Naive thymus-derived CD4-positive, alpha-beta T cell (primary cell): ENCODE measurements around the gene CDC20B. TPM values are rescaled to one million over a fixed set of nuclear protein-coding genes. Genes with fewer than 3 reads are reported as not detected.
"Not testable (repeated sequence)": the region's sequence is repeated elsewhere in the genome, so short reads cannot be mapped to it uniquely, and the experiment has no call there.

Experiments used
- ATAC-seq: fragments of 150-1000 bp; cut with Tn5 transposase; 2 replicates; pipeline ENCODE4 v1.10.0; 2021; ENCODE audit warnings: mild to moderate bottlenecking, moderate library complexity
- CTCF ChIA-PET: fragments of 350-600 bp; sonication (Branson Sonifier 250); formaldehyde crosslinking; loops from one replicate; lab custom pipeline; 2021; ENCODE audit warnings: antibody characterized with exemption; lab: Charles Lee
- POLR2A ChIA-PET: fragments of 350-600 bp; sonication (Branson Sonifier 250); formaldehyde crosslinking; loops from one replicate; lab custom pipeline; 2021; ENCODE audit warnings: antibody characterized with exemption, inconsistent platforms; lab: Charles Lee
- DNase-seq, 9 donors: peaks; one replicate each; pipeline versions ENCODE4 v3.0.0 to v3.0.0-alpha.2; 2020 to 2022; ENCODE audit warnings: mixed read lengths in 1 of 9
- H3K27ac ChIP-seq: one replicate; pipeline ENCODE4 v1.7.0; 2013; ENCODE audit warnings: mild to moderate bottlenecking, low read depth, low read length, moderate library complexity
- H3K27me3 ChIP-seq, 2 donors: one replicate each; pipeline ENCODE4 v1.7.0; 2013; ENCODE audit warnings: low read length in 2 of 2, mild to moderate bottlenecking in 2 of 2, moderate library complexity in 2 of 2; ENCODE audit not compliant: control insufficient read depth in 2 of 2, insufficient read depth in 2 of 2
- H3K36me3 ChIP-seq, 3 experiments: 1 replicate in 2 of 3; 2 replicates in 1 of 3; pipeline ENCODE4 v1.7.0; 2013; ENCODE audit warnings: low read length in 3 of 3, mild to moderate bottlenecking in 3 of 3, moderate library complexity in 1 of 3; ENCODE audit not compliant: insufficient read depth in 3 of 3, control insufficient read depth in 2 of 3
- H3K4me1 ChIP-seq, 2 donors: one replicate each; pipeline ENCODE4 v1.7.0; 2013; ENCODE audit warnings: low read length in 2 of 2, mild to moderate bottlenecking in 2 of 2, moderate library complexity in 1 of 2; ENCODE audit not compliant: control insufficient read depth in 2 of 2, insufficient read depth in 2 of 2
- H3K4me3 ChIP-seq: 2 replicates; pipeline ENCODE4 v1.7.0; 2013; ENCODE audit warnings: mild to moderate bottlenecking, low read length
- H3K9me3 ChIP-seq, 3 experiments: 1 replicate in 2 of 3; 2 replicates in 1 of 3; pipeline ENCODE4 v1.7.0; 2013; ENCODE audit warnings: low read length in 3 of 3; ENCODE audit not compliant: control insufficient read depth in 2 of 3
- H3K27ac Mint-ChIP-seq, 9 donors: one replicate each; pipeline ENCODE4 v1.8.0; 2020 to 2022; ENCODE audit warnings: mixed read lengths in 9 of 9, mild to moderate bottlenecking in 8 of 9, moderate library complexity in 5 of 9, inconsistent platforms in 2 of 9
- H3K27me3 Mint-ChIP-seq, 5 donors: one replicate each; pipeline ENCODE4 v1.8.0; 2021 to 2022; ENCODE audit warnings: mixed read lengths in 5 of 5, mild to moderate bottlenecking in 1 of 5
- H3K36me3 Mint-ChIP-seq, 5 donors: one replicate each; pipeline ENCODE4 v1.8.0; 2020 to 2022; ENCODE audit warnings: mixed read lengths in 5 of 5, mild to moderate bottlenecking in 3 of 5, inconsistent platforms in 1 of 5
- H3K4me1 Mint-ChIP-seq, 7 donors: one replicate each; pipeline ENCODE4 v1.8.0; 2020 to 2022; ENCODE audit warnings: mixed read lengths in 7 of 7, mild to moderate bottlenecking in 3 of 7, inconsistent platforms in 1 of 7
- H3K4me3 Mint-ChIP-seq, 10 donors: one replicate each; pipeline ENCODE4 v1.8.0; 2020 to 2022; ENCODE audit warnings: mild to moderate bottlenecking in 10 of 10, mixed read lengths in 10 of 10, moderate library complexity in 6 of 10, inconsistent platforms in 2 of 10
- H3K9me3 Mint-ChIP-seq, 11 donors: one replicate each; pipeline ENCODE4 v1.8.0; 2020 to 2022; ENCODE audit warnings: mixed read lengths in 11 of 11, mild to moderate bottlenecking in 4 of 11, inconsistent platforms in 1 of 11, moderate library complexity in 1 of 11
- intact Hi-C, 2 donors: fragments of 100-400 bp; cut with micrococcal nuclease; formaldehyde crosslinking; loops; one replicate each; pipeline ENCODE4 v1.15.1; 2023
- polyA plus RNA-seq, 2 donors: library from polyadenylated mRNA; unstranded; fragments of 300-500 nt; fragmentation: Illumina TruSeq; gene quantifications; one replicate each; pipeline ENCODE4 v1.2.3, GENCODE V29; 2021
- total RNA-seq, 6 experiments: library from RNA in 5 of 6; stranded (reverse) in 5 of 6; gene quantifications; 1 replicate in 5 of 6; 2 replicates in 1 of 6; pipeline ENCODE4 v1.2.3 and lab custom pipeline; 2021 to 2026

The CDC20B gene
- total and polyA plus RNA-seq, 7 experiments from 2014 or later = 0.44 TPM; not detected in 6

- no peaks in the 10 kb centered on the region for H3K9me3 ChIP-seq
- Mint-ChIP-seq H3K4me1 (peaks cover 41 to 81% (median 65%) of the 10 kb centered on the region in 7 donors), H3K4me3 (peak overlapping the region in 9 of 10 donors; percentile 59 to 93 (median 71)), H3K27ac (peak overlapping the region in 6 of 9 donors; percentile 2 to 83 (median 62)), H3K36me3 (peaks cover 0 to 70% (median 6%) of the 10 kb centered on the region in 5 donors), H3K27me3 (peaks cover 0 to 4% (median 0%) of the 10 kb centered on the region in 5 donors), H3K9me3 (peaks cover 4 to 21% (median 6%) of the 10 kb centered on the region in 11 donors)
- H3K27me3 ChIP-seq = no peaks in the 10 kb centered on the region
- ChIA-PET POLR2A (interaction anchor here (0.9 to 1.6 kb wide), 4 partner anchors 8 to 66 kb away, joined by 3 to 4 read pairs (median 4); no protein-coding TSS in a partner anchor), CTCF (interaction anchor here (0.6 to 4.6 kb wide), 10 partner anchors 9 to 197 kb away, joined by 3 to 32 read pairs (median 4); partner anchors contain the start of gene GPX8)
- peaks cover 41 to 51% of the 10 kb centered on the region in 2 donors for H3K4me1 ChIP-seq
- peak overlapping the region; percentile 66 for H3K4me3 ChIP-seq
- peaks cover 0 to 11% (median 0%) of the 10 kb centered on the region in 3 experiments for H3K36me3 ChIP-seq
- DNase-seq (peak in 3 of 9 donors; percentile 24 to 36 (median 29)), ATAC-seq (no peak)
- intact Hi-C loops = loop anchor here (1.0 to 10.0 kb wide), 8 partner anchors 8 to 661 kb away; partner anchors contain the start of genes ESM1 (in 1 of the 2) and SNX18 (in 1 of the 2)
- H3K27ac ChIP-seq = no peak overlapping the region
Observed at GRCh38 chr5:55104036-55104772, 68.8 kb downstream of the CDC20B start.

GRCh38 chr5:55102348-55102747 is 70.6 kb downstream of the CDC20B start, which contains the start of gene GZMA:
TSS of gene GZMA (plus strand) at chr5:55102646. CDS start at chr5:55102683, 37 bp downstream.
- Histone ChIP-seq H3K4me3 (peak within 1 kb of the TSS; percentile 66), H3K9me3 (peaks cover 0 to 4% (median 0%) of the 10 kb centered on the region in 3 experiments), H3K27ac (peak within 1 kb of the TSS; percentile 21), H3K4me1 (peaks cover 42 to 47% of the 10 kb centered on the region in 2 donors), H3K27me3 (no peaks in the 10 kb centered on the region), H3K36me3 (no peaks in the 10 kb centered on the region)
- no peaks in the 10 kb centered on the region for H3K27me3 Mint-ChIP-seq
- DNase-seq (peak in 8 of 9 donors; percentile 47 to 86 (median 80)), ATAC-seq (peak; percentile 87)
- peaks cover 44 to 92% (median 80%) of the 10 kb centered on the region in 7 donors for H3K4me1 Mint-ChIP-seq
- peak within 1 kb of the TSS; percentile 77 to 93 (median 90) for H3K27ac Mint-ChIP-seq
- intact Hi-C loops = loop anchor here (1.0 to 10.0 kb wide), 11 partner anchors 30 to 662 kb away; partner anchors contain the start of genes ESM1 (in 1 of the 2) and SNX18 (in 1 of the 2)
- CTCF ChIA-PET = interaction anchor here (2.6 to 4.6 kb wide), 3 partner anchors 43 to 159 kb away, joined by 10 to 32 read pairs (median 25); no protein-coding TSS in a partner anchor
- peaks cover 12 to 71% (median 17%) of the 10 kb centered on the region in 5 donors for H3K36me3 Mint-ChIP-seq
- H3K9me3 Mint-ChIP-seq = peaks cover 8 to 35% (median 22%) of the 10 kb centered on the region in 11 donors
- H3K4me3 Mint-ChIP-seq = peak within 1 kb of the TSS; percentile 83 to 93 (median 89)
- POLR2A ChIA-PET = interaction anchor here (1.2 to 2.5 kb wide), 5 partner anchors 30 to 158 kb away, joined by 3 to 8 read pairs (median 5); no protein-coding TSS in a partner anchor

- Histone ChIP-seq H3K9me3 (peaks cover 0 to 4% (median 0%) of the 10 kb centered on the region in 3 experiments), H3K36me3 (no peaks in the 10 kb centered on the region), H3K4me1 (peaks cover 42 to 52% of the 10 kb centered on the region in 2 donors), H3K27ac (peak overlapping the region; percentile 21), H3K4me3 (peak overlapping the region; percentile 66), H3K27me3 (no peaks in the 10 kb centered on the region)
- peak; percentile 63 for ATAC-seq
- intact Hi-C loops = loop anchor here (1.0 to 10.0 kb wide), 12 partner anchors 29 to 663 kb away; partner anchors contain the start of genes ESM1 (in 1 of the 2) and SNX18 (in 1 of the 2)
- H3K36me3 Mint-ChIP-seq = peaks cover 14 to 72% (median 21%) of the 10 kb centered on the region in 5 donors
- CTCF ChIA-PET = interaction anchor here (2.6 to 4.6 kb wide), 2 partner anchors 44 to 64 kb away, joined by 10 to 25 read pairs; no protein-coding TSS in a partner anchor
- POLR2A ChIA-PET = interaction anchor here (0.5 to 2.5 kb wide), 6 partner anchors 11 to 158 kb away, joined by 3 to 8 read pairs (median 4); no protein-coding TSS in a partner anchor
- H3K27ac Mint-ChIP-seq = peak overlapping the region; percentile 77 to 93 (median 90)
- peaks cover 49 to 94% (median 85%) of the 10 kb centered on the region in 7 donors for H3K4me1 Mint-ChIP-seq
- H3K27me3 Mint-ChIP-seq = no peaks in the 10 kb centered on the region
- DNase-seq = peak in 7 of 9 donors; percentile 31 to 64 (median 57)
- H3K9me3 Mint-ChIP-seq = peaks cover 8 to 36% (median 23%) of the 10 kb centered on the region in 11 donors
- peak overlapping the region; percentile 83 to 93 (median 89) for H3K4me3 Mint-ChIP-seq
Observed at GRCh38 chr5:55101556-55102276, 71.3 kb downstream of the CDC20B start.

- H3K4me1 Mint-ChIP-seq = peaks cover 52 to 94% (median 87%) of the 10 kb centered on the region in 7 donors
- not testable (repeated sequence) for H3K9me3 ChIP-seq, H3K27me3 ChIP-seq, DNase-seq, H3K36me3 ChIP-seq, H3K27me3 Mint-ChIP-seq, ATAC-seq, H3K4me3 ChIP-seq
- H3K4me3 Mint-ChIP-seq = peak overlapping the region; percentile 22 to 93 (median 87)
- POLR2A ChIA-PET = interaction anchor here (0.5 to 2.5 kb wide), 6 partner anchors 10 to 157 kb away, joined by 3 to 8 read pairs (median 4); no protein-coding TSS in a partner anchor
- H3K27ac Mint-ChIP-seq = peak overlapping the region in 7 of 9 donors; percentile 77 to 93 (median 90)
- intact Hi-C loops = loop anchor here (1.0 to 10.0 kb wide), 5 partner anchors 74 to 664 kb away; partner anchors contain the start of genes ESM1 (in 1 of the 2) and SNX18 (in 1 of the 2)
- Histone ChIP-seq H3K4me1 (peaks cover 43 to 57% of the 10 kb centered on the region in 2 donors), H3K27ac (peak overlapping the region; percentile 21)
- peaks cover 14 to 71% (median 21%) of the 10 kb centered on the region in 5 donors for H3K36me3 Mint-ChIP-seq
- peaks cover 12 to 37% (median 25%) of the 10 kb centered on the region in 11 donors for H3K9me3 Mint-ChIP-seq
- CTCF ChIA-PET = interaction anchor here (4.6 kb wide), 1 partner anchor 44 kb away, joined by 25 read pairs; no protein-coding TSS in a partner anchor
Observed at GRCh38 chr5:55101148-55101547, 71.8 kb downstream of the CDC20B start.

GRCh38 chr5:55096861-55097260 is 76.1 kb downstream of the CDC20B start:
- peak overlapping the region; percentile 16 to 79 (median 70) for H3K4me3 Mint-ChIP-seq
- Histone ChIP-seq H3K4me1 (peaks cover 42 to 52% of the 10 kb centered on the region in 2 donors), H3K27me3 (no peaks in the 10 kb centered on the region), H3K27ac (peak overlapping the region; percentile 59), H3K4me3 (peak overlapping the region; percentile 33), H3K36me3 (no peaks in the 10 kb centered on the region), H3K9me3 (peaks cover 0 to 10% (median 0%) of the 10 kb centered on the region in 3 experiments)
- peaks cover 14 to 85% (median 22%) of the 10 kb centered on the region in 5 donors for H3K36me3 Mint-ChIP-seq
- peaks cover 50 to 95% (median 90%) of the 10 kb centered on the region in 7 donors for H3K4me1 Mint-ChIP-seq
- peak; percentile 85 for ATAC-seq
- intact Hi-C loops = loop anchor here (1.0 to 5.0 kb wide), 8 partner anchors 7 to 1855 kb away; partner anchors contain the start of genes MIER3 (in 1 of the 2) and SLC38A9 (in 1 of the 2)
- ChIA-PET CTCF (interaction anchor here (0.8 to 1.8 kb wide), 7 partner anchors 22 to 153 kb away, joined by 3 to 13 read pairs (median 4); no protein-coding TSS in a partner anchor), POLR2A (interaction anchor here (0.6 to 2.3 kb wide), 14 partner anchors 16 to 133 kb away, joined by 3 to 18 read pairs (median 6); no protein-coding TSS in a partner anchor)
- peak overlapping the region; percentile 88 to 100 (median 94) for H3K27ac Mint-ChIP-seq
- no peaks in the 10 kb centered on the region for H3K27me3 Mint-ChIP-seq
- peaks cover 14 to 57% (median 28%) of the 10 kb centered on the region in 11 donors for H3K9me3 Mint-ChIP-seq
- DNase-seq = peak in 7 of 9 donors; percentile 61 to 83 (median 74)
